Duodenal mucosa (tissue), 2 donors: ENCODE data around the gene C5orf63.

Experiments used
- H3K27ac ChIP-seq: one replicate; pipeline ENCODE4 v1.7.0; 2013; ENCODE audit warnings: low read depth, low read length
- H3K27me3 ChIP-seq, 2 donors: one replicate each; pipeline ENCODE4 v1.7.0; 2013; ENCODE audit warnings: low read length in 2 of 2, control low read depth in 1 of 2; ENCODE audit not compliant: insufficient read depth in 2 of 2, control insufficient read depth in 1 of 2
- H3K36me3 ChIP-seq, 2 donors: one replicate each; pipeline ENCODE4 v1.7.0; 2013; ENCODE audit warnings: low read length in 2 of 2, control low read depth in 1 of 2; ENCODE audit not compliant: insufficient read depth in 2 of 2, control insufficient read depth in 1 of 2
- H3K4me1 ChIP-seq, 2 donors: one replicate each; pipeline ENCODE4 v1.7.0; 2013; ENCODE audit warnings: low read length in 2 of 2, control low read depth in 1 of 2; ENCODE audit not compliant: insufficient read depth in 2 of 2, control insufficient read depth in 1 of 2
- H3K4me3 ChIP-seq, 2 donors: one replicate each; pipeline ENCODE4 v1.7.0; 2013; ENCODE audit warnings: low read length in 2 of 2, low read depth in 1 of 2
- H3K9ac ChIP-seq, 2 donors: one replicate each; pipeline ENCODE4 v1.7.0; 2013; ENCODE audit warnings: low read length in 2 of 2, low read depth in 1 of 2
- H3K9me3 ChIP-seq, 2 donors: one replicate each; pipeline ENCODE4 v1.7.0; 2013; ENCODE audit warnings: low read length in 2 of 2, control low read depth in 1 of 2; ENCODE audit not compliant: control insufficient read depth in 1 of 2

C5orf63 gene

GRCh38 chr5:127001621-127002296, 71.5 kb downstream of the C5orf63 start:
- H3K9me3 ChIP-seq = no peaks in the 10 kb centered on the region
- no peaks in the 10 kb centered on the region for H3K36me3 ChIP-seq
- no peak overlapping the region for H3K27ac ChIP-seq
- no peak overlapping the region for H3K4me3 ChIP-seq
- peaks cover 9 to 13% of the 10 kb centered on the region in 2 donors for H3K4me1 ChIP-seq
- H3K9ac ChIP-seq = no peak overlapping the region
- no peaks in the 10 kb centered on the region for H3K27me3 ChIP-seq
